Naive B cell (primary cell): ENCODE data around the gene BRMS1. TPM values are rescaled to one million over a fixed set of nuclear protein-coding genes. Genes with fewer than 3 reads are reported as not detected.
A peak's percentile ranks its signal among the peaks of the same experiment; 100 is the strongest.
"Not testable (repeated sequence)": the region's sequence is repeated elsewhere in the genome, so short reads cannot be mapped to it uniquely, and the experiment has no call there.

Source experiments
- ATAC-seq, 2 donors: fragments of 150-1000 bp; cut with Tn5 transposase; 2 replicates each; pipeline ENCODE4 v1.10.0; 2021; ENCODE audit warnings: low read depth in 2 of 2, mild to moderate bottlenecking in 2 of 2, moderate library complexity in 2 of 2
- DNase-seq: peaks from one replicate; pipeline ENCODE4 v3.0.0; 2022
- H3K27ac Mint-ChIP-seq, 6 donors: one replicate each; pipeline ENCODE4 v1.8.0; 2020 to 2022; ENCODE audit warnings: mild to moderate bottlenecking in 6 of 6, mixed read lengths in 6 of 6, moderate library complexity in 5 of 6, inconsistent platforms in 2 of 6
- H3K27me3 Mint-ChIP-seq, 3 donors: one replicate each; pipeline ENCODE4 v1.8.0; 2021 to 2022; ENCODE audit warnings: mixed read lengths in 3 of 3, mild to moderate bottlenecking in 1 of 3
- H3K36me3 Mint-ChIP-seq, 2 donors: one replicate each; pipeline ENCODE4 v1.8.0; 2020 to 2022; ENCODE audit warnings: mixed read lengths in 2 of 2, inconsistent platforms in 1 of 2, mild to moderate bottlenecking in 1 of 2
- H3K4me1 Mint-ChIP-seq, 3 donors: one replicate each; pipeline ENCODE4 v1.8.0; 2020 to 2022; ENCODE audit warnings: mixed read lengths in 3 of 3, inconsistent platforms in 1 of 3, mild to moderate bottlenecking in 1 of 3, moderate library complexity in 1 of 3
- H3K4me3 Mint-ChIP-seq, 8 donors: one replicate each; pipeline ENCODE4 v1.8.0; 2020 to 2022; ENCODE audit warnings: mild to moderate bottlenecking in 8 of 8, mixed read lengths in 8 of 8, moderate library complexity in 8 of 8, inconsistent platforms in 2 of 8
- H3K9me3 Mint-ChIP-seq, 7 donors: one replicate each; pipeline ENCODE4 v1.8.0; 2020 to 2022; ENCODE audit warnings: mixed read lengths in 7 of 7, mild to moderate bottlenecking in 5 of 7, inconsistent platforms in 2 of 7, moderate library complexity in 1 of 7
- polyA plus RNA-seq, 6 donors: library from polyadenylated mRNA; unstranded; fragments of 300-500 nt; fragmentation: Illumina TruSeq; gene quantifications; one replicate each; pipeline ENCODE4 v1.2.3, GENCODE V29; 2021; ENCODE audit warnings: low read depth in 6 of 6

BRMS1 gene
- polyA plus RNA-seq, 6 donors from 2014 or later: 56.2 to 81.6 (median 73.0) TPM

GRCh38 chr11:66320289-66320688 is 24.6 kb downstream of the BRMS1 start:
- H3K27ac Mint-ChIP-seq, ATAC-seq, H3K27me3 Mint-ChIP-seq, DNase-seq, H3K36me3 Mint-ChIP-seq, H3K4me3 Mint-ChIP-seq, H3K9me3 Mint-ChIP-seq: not testable (repeated sequence)
- peaks cover 35 to 41% (median 36%) of the 10 kb centered on the region in 3 donors for H3K4me1 Mint-ChIP-seq

- DNase-seq: no peak
- H3K4me3 Mint-ChIP-seq: peak overlapping the region in 7 of 8 donors; percentile 46 to 92 (median 86)
Observed at GRCh38 chr11:66318600-66318970, 26.3 kb downstream of the BRMS1 start.

GRCh38 chr11:66317723-66318599 is 26.9 kb downstream of the BRMS1 start:
- H3K9me3 Mint-ChIP-seq: peaks cover 0 to 5% (median 0%) of the 10 kb centered on the region in 7 donors
- H3K4me1 Mint-ChIP-seq: peaks cover 39 to 53% (median 48%) of the 10 kb centered on the region in 3 donors

More at GRCh38 chr11:66318600-66318970, 26.3 kb downstream of the BRMS1 start:
- H3K9me3 Mint-ChIP-seq: peaks cover 0 to 5% (median 0%) of the 10 kb centered on the region in 7 donors
- peak overlapping the region; percentile 93 to 98 (median 98) for H3K27ac Mint-ChIP-seq
- H3K27me3 Mint-ChIP-seq: peaks cover 0 to 5% (median 0%) of the 10 kb centered on the region in 3 donors
- ATAC-seq: no peak
- H3K36me3 Mint-ChIP-seq: no peaks in the 10 kb centered on the region
- H3K4me1 Mint-ChIP-seq: peaks cover 45 to 49% (median 47%) of the 10 kb centered on the region in 3 donors

GRCh38 chr11:66317322-66317722 is 27.6 kb downstream of the BRMS1 start:
- peak; percentile 25 to 29 for ATAC-seq
- Mint-ChIP-seq H3K9me3 (peaks cover 0 to 5% (median 0%) of the 10 kb centered on the region in 7 donors), H3K4me3 (peak overlapping the region; percentile 62 to 92 (median 86)), H3K4me1 (peaks cover 35 to 54% (median 51%) of the 10 kb centered on the region in 3 donors), H3K27me3 (peaks cover 0 to 1% (median 0%) of the 10 kb centered on the region in 3 donors), H3K36me3 (no peaks in the 10 kb centered on the region), H3K27ac (peak overlapping the region; percentile 93 to 98 (median 98))
- peak; percentile 59 for DNase-seq

More at GRCh38 chr11:66317723-66318599, 26.9 kb downstream of the BRMS1 start:
- Mint-ChIP-seq H3K27ac (peak overlapping the region; percentile 93 to 98 (median 98)), H3K27me3 (peaks cover 0 to 5% (median 0%) of the 10 kb centered on the region in 3 donors), H3K4me3 (peak overlapping the region; percentile 62 to 92 (median 86)), H3K36me3 (no peaks in the 10 kb centered on the region)
- peak; percentile 85 to 87 for ATAC-seq
- DNase-seq: peak; percentile 77

- ATAC-seq: no peak
- peaks cover 0 to 5% (median 0%) of the 10 kb centered on the region in 7 donors for H3K9me3 Mint-ChIP-seq
- H3K4me1 Mint-ChIP-seq: peaks cover 35 to 55% (median 54%) of the 10 kb centered on the region in 3 donors
- DNase-seq: no peak
- H3K27me3 Mint-ChIP-seq: no peaks in the 10 kb centered on the region
- H3K36me3 Mint-ChIP-seq: no peaks in the 10 kb centered on the region
- peak within 1 kb of the TSS; percentile 76 to 92 (median 86) for H3K4me3 Mint-ChIP-seq
- peak within 1 kb of the TSS; percentile 93 to 98 (median 98) for H3K27ac Mint-ChIP-seq
Observed at GRCh38 chr11:66316849-66317251, 28.1 kb downstream of the BRMS1 start, which contains the start of gene CD248. Gene CD248 (minus strand): TSS chr11:66317044. CDS start chr11:66317027, 17 bp downstream.

GRCh38 chr11:66315921-66316811 is 28.7 kb downstream of the BRMS1 start:
- no peak for ATAC-seq
- peaks cover 35 to 60% (median 54%) of the 10 kb centered on the region in 3 donors for H3K4me1 Mint-ChIP-seq
- no peaks in the 10 kb centered on the region for H3K36me3 Mint-ChIP-seq
- peak overlapping the region in 4 of 8 donors; percentile 2 to 77 (median 60) for H3K4me3 Mint-ChIP-seq
- no peaks in the 10 kb centered on the region for H3K27me3 Mint-ChIP-seq
- H3K27ac Mint-ChIP-seq: peak overlapping the region in 5 of 6 donors; percentile 59 to 88 (median 84)
- DNase-seq: no peak
- peaks cover 0 to 5% (median 0%) of the 10 kb centered on the region in 7 donors for H3K9me3 Mint-ChIP-seq

- ATAC-seq: no peak
- DNase-seq: no peak
- Mint-ChIP-seq H3K36me3 (no peaks in the 10 kb centered on the region), H3K9me3 (peaks cover 0 to 5% (median 0%) of the 10 kb centered on the region in 7 donors), H3K4me1 (peaks cover 35 to 60% (median 54%) of the 10 kb centered on the region in 3 donors), H3K4me3 (peak overlapping the region in 5 of 8 donors; percentile 2 to 77 (median 57)), H3K27ac (peak overlapping the region in 5 of 6 donors; percentile 74 to 95 (median 84)), H3K27me3 (no peaks in the 10 kb centered on the region)
Observed at GRCh38 chr11:66315498-66315885, 29.4 kb downstream of the BRMS1 start.

GRCh38 chr11:66314561-66315497 is 30.1 kb downstream of the BRMS1 start:
- Mint-ChIP-seq H3K27me3 (no peaks in the 10 kb centered on the region), H3K36me3 (no peaks in the 10 kb centered on the region), H3K4me3 (peak overlapping the region in 6 of 8 donors; percentile 41 to 81 (median 77)), H3K9me3 (no peaks in the 10 kb centered on the region), H3K4me1 (peaks cover 35 to 60% (median 52%) of the 10 kb centered on the region in 3 donors), H3K27ac (peak overlapping the region in 5 of 6 donors; percentile 58 to 95 (median 84))
- ATAC-seq (no peak), DNase-seq (no peak)

- DNase-seq: no peak
- H3K9me3 Mint-ChIP-seq: no peaks in the 10 kb centered on the region
- ATAC-seq: no peak
- H3K4me3 Mint-ChIP-seq: peak overlapping the region; percentile 47 to 80 (median 58)
- H3K27me3 Mint-ChIP-seq: no peaks in the 10 kb centered on the region
- H3K4me1 Mint-ChIP-seq: peaks cover 32 to 56% (median 45%) of the 10 kb centered on the region in 3 donors
- H3K27ac Mint-ChIP-seq: peak overlapping the region in 3 of 6 donors; percentile 58 to 84 (median 75)
- H3K36me3 Mint-ChIP-seq: no peaks in the 10 kb centered on the region
Observed at GRCh38 chr11:66314186-66314501, 30.8 kb downstream of the BRMS1 start.

GRCh38 chr11:66313321-66314185 is 31.4 kb downstream of the BRMS1 start:
- Mint-ChIP-seq H3K4me3 (peak overlapping the region; percentile 80 to 99 (median 93)), H3K36me3 (no peaks in the 10 kb centered on the region), H3K9me3 (no peaks in the 10 kb centered on the region), H3K4me1 (peaks cover 26 to 50% (median 39%) of the 10 kb centered on the region in 3 donors), H3K27me3 (no peaks in the 10 kb centered on the region), H3K27ac (peak overlapping the region in 4 of 6 donors; percentile 49 to 99 (median 83))
- DNase-seq: no peak
- ATAC-seq: no peak

GRCh38 chr11:66312549-66313320 is 32.2 kb downstream of the BRMS1 start:
- Mint-ChIP-seq H3K9me3 (no peaks in the 10 kb centered on the region), H3K27ac (peak overlapping the region; percentile 84 to 99 (median 98)), H3K4me3 (peak overlapping the region; percentile 80 to 99 (median 96)), H3K36me3 (no peaks in the 10 kb centered on the region), H3K27me3 (peaks cover under 1 to 2% (median 2%) of the 10 kb centered on the region in 3 donors), H3K4me1 (peaks cover 20 to 42% (median 31%) of the 10 kb centered on the region in 3 donors)
- peak; percentile 96 for DNase-seq
- peak; percentile 59 to 61 for ATAC-seq
